Measurements from ENCODE around the gene ANKRD28.
"Not testable (repeated sequence)": the region's sequence is repeated elsewhere in the genome, so short reads cannot be mapped to it uniquely, and the experiment has no call there.

ANKRD28 gene

DNA sequence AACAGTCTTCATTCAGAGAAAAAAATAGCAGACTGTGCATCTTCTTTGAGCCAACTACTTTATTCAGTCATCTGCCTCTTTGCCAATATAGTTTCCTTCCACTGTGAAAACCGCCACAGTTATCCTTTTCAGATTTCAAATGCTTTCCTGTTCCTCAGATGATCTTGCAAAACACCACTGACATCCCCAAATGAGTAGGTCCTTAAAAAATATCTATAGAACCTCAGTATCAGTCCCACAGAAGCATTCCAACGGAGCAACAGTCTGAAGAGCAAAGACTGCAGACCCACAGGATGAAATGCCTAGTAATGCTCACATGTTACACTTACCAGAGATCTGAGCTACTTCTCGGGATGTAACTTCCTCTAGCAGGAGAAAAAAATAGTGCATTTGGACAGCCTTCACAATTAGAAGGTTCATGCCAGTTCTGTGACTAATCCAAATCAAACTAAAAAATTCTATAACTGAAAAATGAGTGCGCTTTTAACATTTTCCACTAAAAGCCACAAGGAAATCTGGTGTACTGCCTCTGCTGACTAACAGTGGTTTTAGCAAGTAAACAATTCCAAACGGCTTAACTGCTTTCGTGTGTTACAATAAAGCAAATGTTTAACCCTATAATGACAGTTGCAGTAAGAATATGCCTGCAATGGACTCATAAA lies at the start of gene ANKRD28:
TSS of gene ANKRD28 (minus strand) at position 338 of the 662 bp plus-strand sequence. CDS start 1,458 bp downstream, outside the sequence.
- peak; percentile 19 for DNase-seq (ENCODE audit: extremely low spot score)
- POLR2A ChIA-PET = no interaction called here
- CTCF ChIA-PET = interaction anchor here (0.6 kb wide), 1 partner anchor 10 kb away, joined by 3 read pairs; no protein-coding TSS in a partner anchor
- no peak for TF ChIP-seq ZNF384 (IDR thresholded peaks at IDR 0.05)
- TF ChIP-seq LEF1 (IDR thresholded peaks at IDR 0.05; ENCODE audit: borderline replicate concordance) = no peak
- no peak for TF ChIP-seq L3MBTL2 (conservative IDR thresholded peaks at IDR 0.05)
- TF ChIP-seq TARDBP (IDR thresholded peaks at IDR 0.05) = no peak
- TF ChIP-seq HDGF (IDR thresholded peaks at IDR 0.05; ENCODE audit: borderline replicate concordance) = no peak
- no peak for TF ChIP-seq NFRKB (IDR thresholded peaks at IDR 0.05)
- no peak for TF ChIP-seq CTBP1 (IDR thresholded peaks at IDR 0.05; ENCODE audit: borderline replicate concordance)
- TF ChIP-seq ELF4 (IDR thresholded peaks at IDR 0.05) = no peak
- TF ChIP-seq ARNT (IDR thresholded peaks at IDR 0.05) = no peak
- TF ChIP-seq SUZ12 (IDR thresholded peaks at IDR 0.05) = no peak
- no peak for TF ChIP-seq SP1 (IDR thresholded peaks at IDR 0.05)
- TF ChIP-seq FOXM1 (IDR thresholded peaks at IDR 0.05; ENCODE audit: borderline replicate concordance) = no peak
- TF ChIP-seq FOXK2 (IDR thresholded peaks at IDR 0.05) = no peak
- no peak for TF ChIP-seq PKNOX1 (IDR thresholded peaks at IDR 0.05)
- TF ChIP-seq BHLHE40 (IDR thresholded peaks at IDR 0.05; ENCODE audit: borderline replicate concordance) = no peak
- no peak for TF ChIP-seq FOXA1 (IDR thresholded peaks at IDR 0.05)

DNA sequence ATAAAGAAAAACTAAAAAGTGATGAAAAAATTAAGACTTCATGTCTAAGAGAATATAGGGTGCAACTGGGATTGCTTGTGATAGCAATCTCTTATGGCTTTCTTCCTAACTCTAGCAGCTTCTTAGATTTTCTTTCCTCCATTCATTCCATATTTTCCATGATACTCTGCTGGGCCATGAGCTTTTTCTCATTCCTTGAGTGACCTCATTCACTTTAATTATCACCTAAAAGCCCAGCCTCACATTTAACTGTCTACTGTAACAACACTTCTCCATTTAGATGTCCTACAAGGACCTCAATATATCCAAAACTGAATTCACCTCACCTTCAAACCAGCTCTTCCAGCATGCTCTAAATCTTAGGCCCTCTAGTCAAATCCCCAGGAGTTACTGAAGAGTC lies 49.5 kb upstream of the ANKRD28 start:
- CTCF ChIA-PET = interaction anchor here (0.7 kb wide), 1 partner anchor 107 kb away, joined by 3 read pairs; no protein-coding TSS in a partner anchor
- no peak for DNase-seq (ENCODE audit: extremely low spot score)
- POLR2A ChIA-PET = interaction anchor here (1.3 kb wide), 1 partner anchor 11 kb away, joined by 3 read pairs; no protein-coding TSS in a partner anchor
- TF ChIP-seq L3MBTL2 (conservative IDR thresholded peaks at IDR 0.05) (no peak), CTBP1 (IDR thresholded peaks at IDR 0.05; ENCODE audit: borderline replicate concordance) (no peak)

DNA sequence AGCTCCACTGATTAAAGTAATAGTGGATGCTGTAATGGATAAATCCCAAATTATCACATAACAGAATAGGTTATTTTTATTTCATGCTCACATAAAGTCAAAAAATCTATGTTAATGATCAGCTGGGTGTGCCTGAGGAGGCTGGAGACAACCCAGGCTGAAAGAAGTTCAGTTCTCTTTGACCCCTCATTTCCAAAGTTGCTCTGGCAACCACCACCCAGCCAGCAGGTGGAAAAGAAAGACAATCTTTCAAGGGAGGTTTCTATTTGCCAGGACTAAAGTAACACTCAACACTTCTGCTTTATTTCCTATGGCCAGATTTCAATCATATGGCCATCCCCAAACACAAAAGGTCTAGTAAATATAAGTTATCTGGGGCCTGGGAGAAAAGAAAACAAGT lies 48.8 kb upstream of the ANKRD28 start:
- ChIA-PET CTCF (no interaction called here), POLR2A (interaction anchor here (1.3 kb wide), 1 partner anchor 12 kb away, joined by 3 read pairs; no protein-coding TSS in a partner anchor)
- TF ChIP-seq L3MBTL2 (conservative IDR thresholded peaks at IDR 0.05) (no peak), NFRKB (IDR thresholded peaks at IDR 0.05) (no peak), FOXK2 (IDR thresholded peaks at IDR 0.05) (no peak), TARDBP (IDR thresholded peaks at IDR 0.05) (no peak), ELF4 (IDR thresholded peaks at IDR 0.05) (no peak), PKNOX1 (IDR thresholded peaks at IDR 0.05) (no peak), SUZ12 (IDR thresholded peaks at IDR 0.05) (no peak)
- DNase-seq (ENCODE audit: extremely low spot score) = no peak

DNA sequence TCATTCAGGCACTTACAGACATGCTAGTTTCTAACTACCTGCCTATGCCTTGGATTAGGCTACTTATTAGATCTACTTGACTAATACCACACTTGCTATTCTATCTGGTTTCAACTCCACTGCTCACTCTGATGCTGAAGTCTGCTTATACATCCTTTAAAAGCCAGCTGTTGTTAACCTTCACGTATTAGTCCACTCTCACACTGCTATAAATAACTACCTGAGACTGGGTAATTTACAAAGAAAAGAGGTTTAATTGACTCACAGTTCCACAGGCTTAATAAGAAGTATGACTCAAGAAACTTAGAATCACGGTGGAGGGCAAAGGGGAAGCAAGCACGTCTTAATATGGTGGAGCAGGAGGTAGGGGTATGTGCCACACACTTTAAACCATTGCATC lies 47.7 kb upstream of the ANKRD28 start:
- ChIA-PET CTCF (interaction anchor here (0.6 kb wide), 2 partner anchors 121 to 221 kb away, joined by 3 to 5 read pairs; no protein-coding TSS in a partner anchor), POLR2A (no interaction called here)
- no peak for TF ChIP-seq ZNF384 (IDR thresholded peaks at IDR 0.05)
- no peak for TF ChIP-seq BHLHE40 (IDR thresholded peaks at IDR 0.05; ENCODE audit: borderline replicate concordance)
- TF ChIP-seq L3MBTL2 (conservative IDR thresholded peaks at IDR 0.05) = no peak
- TF ChIP-seq ARNT (IDR thresholded peaks at IDR 0.05) = no peak
- no peak for TF ChIP-seq FOXK2 (IDR thresholded peaks at IDR 0.05)
- no peak for TF ChIP-seq ELF4 (IDR thresholded peaks at IDR 0.05)
- TF ChIP-seq CTBP1 (IDR thresholded peaks at IDR 0.05; ENCODE audit: borderline replicate concordance) = no peak
- TF ChIP-seq TARDBP (IDR thresholded peaks at IDR 0.05) = no peak
- no peak for TF ChIP-seq SP1 (IDR thresholded peaks at IDR 0.05)
- DNase-seq (ENCODE audit: extremely low spot score) = no peak

GRCh38 chr3:15844889-15845288 lies 47.1 kb upstream of the ANKRD28 start:
- ChIA-PET CTCF (interaction anchor here (0.6 kb wide), 1 partner anchor 120 kb away, joined by 3 read pairs; no protein-coding TSS in a partner anchor), POLR2A (no interaction called here)
- no peak for DNase-seq (ENCODE audit: extremely low spot score)
- TF ChIP-seq FOXA1 (IDR thresholded peaks at IDR 0.05) (no peak), FOXK2 (IDR thresholded peaks at IDR 0.05) (no peak), ZNF384 (IDR thresholded peaks at IDR 0.05) (no peak), CTBP1 (IDR thresholded peaks at IDR 0.05; ENCODE audit: borderline replicate concordance) (no peak), PKNOX1 (IDR thresholded peaks at IDR 0.05) (no peak), ELF4 (IDR thresholded peaks at IDR 0.05) (no peak)

DNA sequence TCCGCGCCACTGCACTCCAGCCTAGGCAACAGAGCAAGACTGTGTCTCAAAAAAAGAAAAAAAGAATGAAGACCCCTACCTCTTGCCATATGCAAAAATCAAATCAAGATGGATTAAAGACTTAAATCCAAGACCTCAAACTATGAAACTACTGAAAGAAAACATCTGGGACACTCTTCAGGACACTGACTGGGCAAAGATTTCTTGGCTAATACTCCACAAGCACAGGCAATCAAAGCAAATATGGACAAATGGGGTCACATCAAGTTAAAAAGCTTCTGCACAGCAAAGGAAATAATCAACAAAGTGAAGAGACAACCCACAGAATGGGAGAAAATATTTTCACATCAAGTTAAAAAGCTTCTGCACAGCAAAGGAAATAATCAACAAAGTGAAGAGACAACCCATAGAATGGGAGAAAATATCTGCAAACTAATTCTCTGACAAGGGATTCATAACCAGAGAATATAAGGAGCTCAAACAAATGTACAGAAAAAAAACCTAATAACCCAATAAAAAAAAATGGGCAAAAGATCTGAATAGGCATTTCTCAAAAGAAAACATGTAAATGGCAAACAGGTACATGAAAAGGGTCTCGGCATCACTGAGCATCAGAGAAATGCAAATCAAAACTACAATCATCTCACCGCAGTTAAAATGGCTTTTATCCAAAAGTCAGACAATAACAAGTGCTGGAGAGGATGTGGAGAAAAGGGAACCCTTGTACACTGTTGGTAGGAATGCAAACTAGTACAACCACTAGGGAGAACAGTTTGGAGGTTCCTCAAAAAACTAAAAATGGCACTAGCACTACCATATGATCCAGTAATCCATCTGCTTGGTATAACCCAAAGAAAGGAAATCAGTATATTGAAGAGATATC lies 43.6 kb upstream of the ANKRD28 start:
- CTCF ChIA-PET; DNase-seq (ENCODE audit: extremely low spot score): not testable (repeated sequence)
- POLR2A ChIA-PET = interaction anchor here (0.6 kb wide), 1 partner anchor 826 kb away, joined by 3 read pairs; no protein-coding TSS in a partner anchor

Measured in HEK293T (cell line).